Esophagus squamous epithelium (tissue), 5 donors: ENCODE results near the gene ATP2B2. TPM values are rescaled to one million over a fixed set of nuclear protein-coding genes. Genes with fewer than 3 reads are reported as not detected.

ENCODE experiments used
- DNase-seq: peaks from one replicate; lab custom pipeline; 2025; lab: John Stamatoyannopoulos, UW
- H3K27ac ChIP-seq, 4 donors: fragments of 200-600 bp; sonication (generic); one replicate each; pipeline ENCODE4 v1.5.1; 2016 to 2019; ENCODE audit warnings: mild to moderate bottlenecking in 1 of 4
- H3K27me3 ChIP-seq, 4 donors: fragments of 200-600 bp; sonication (generic); 1 replicate in 3 of 4; 2 replicates in 1 of 4; pipeline versions ENCODE4 v1.5.1 to v1.6.0; 2017 to 2021; ENCODE audit warnings: antibody characterized with exemption in 1 of 4
- H3K36me3 ChIP-seq, 3 donors: fragments of 200-600 bp; sonication (generic); one replicate each; pipeline ENCODE4 v1.5.1; 2016 to 2019
- H3K4me1 ChIP-seq, 3 donors: fragments of 200-600 bp; sonication (generic); one replicate each; pipeline ENCODE4 v1.5.1; 2017 to 2019
- H3K4me3 ChIP-seq, 4 donors: fragments of 200-600 bp; sonication (generic); 1 replicate in 3 of 4; 2 replicates in 1 of 4; pipeline ENCODE4 v1.5.1; 2016 to 2019; ENCODE audit warnings: mild to moderate bottlenecking in 2 of 4, moderate library complexity in 1 of 4
- H3K9me3 ChIP-seq, 3 donors: fragments of 200-600 bp; sonication (generic); one replicate each; pipeline ENCODE4 v1.5.1; 2016 to 2019
- POLR2A ChIP-seq, 4 donors: fragments of 450-650 bp; IDR thresholded peaks; one replicate each; pipeline ENCODE4 v1.6.1; 2017; ENCODE audit warnings: antibody characterized with exemption in 4 of 4, mild to moderate bottlenecking in 4 of 4, moderate library complexity in 3 of 4
- WGBS, 2 donors: methylation state at CpG; one replicate each; pipeline ENCODE4 v1.1.5; 2018; 5-methylcytosine and 5-hydroxymethylcytosine counted together
- intact Hi-C: fragments of 100-400 bp; cut with DNase I; formaldehyde crosslinking; loops from one replicate; pipeline ENCODE4 v1.15.0; 2022
- total RNA-seq, 4 donors: library from RNA; depleted of rRNA; stranded (reverse); fragments of >200 nt; gene quantifications; one replicate each; pipeline ENCODE4 v1.1.0, GENCODE V29; 2016
- TF ChIP-seq, protein P1 (sequence below), 6 experiments: fragments of 450-650 bp in 4 of 6; fragments of 200-600 bp in 2 of 6; sonication (generic) in 2 of 6; IDR thresholded peaks; one replicate each; pipeline ENCODE4 v1.5.1; 2016 to 2019; ENCODE audit warnings: antibody characterized with exemption in 6 of 6, mild to moderate bottlenecking in 4 of 6, moderate library complexity in 4 of 6
- donor health status: DM: yes; HTN: yes; CAD: no.

ATP2B2 gene
- total RNA-seq, 4 donors from 2014 or later = 0.31 to 0.57 (median 0.42) TPM

DNA sequence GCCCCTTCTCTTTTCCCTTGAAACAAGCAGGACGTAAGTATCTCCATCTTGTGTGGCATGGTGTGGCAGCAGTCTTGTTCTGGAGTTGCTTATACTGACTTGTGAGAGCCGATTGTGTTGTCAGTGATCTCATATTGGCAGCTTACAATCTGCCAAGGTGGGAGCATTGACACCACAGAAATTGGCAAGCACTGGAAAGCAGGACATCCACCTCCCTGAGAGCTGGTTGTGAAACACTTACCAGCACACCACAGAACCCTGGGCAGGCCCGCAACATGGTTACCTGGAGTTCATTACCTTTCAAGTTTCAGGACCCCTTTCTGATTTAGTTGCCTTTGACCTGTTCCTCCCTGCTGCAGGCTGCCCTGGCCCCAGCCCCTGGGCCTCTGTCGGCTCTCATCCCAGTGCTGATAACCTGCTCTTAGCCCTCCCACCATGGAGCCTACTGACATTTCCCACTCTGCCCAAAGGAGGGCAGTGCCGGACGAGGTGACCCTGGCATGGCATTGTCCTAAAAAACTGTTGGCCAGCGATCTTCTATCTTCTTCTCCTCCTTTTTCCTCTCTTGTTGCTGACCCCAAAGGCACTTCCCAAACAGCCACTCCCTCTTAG is 10.6 kb upstream of the ATP2B2 start:
- WGBS, 2 donors = 76 to 80% methylated on average over 7 of the region's 7 CpGs
- Histone ChIP-seq H3K9me3 (no peaks in the 10 kb centered on the region), H3K4me1 (peaks cover 0 to 13% (median 0%) of the 10 kb centered on the region in 3 donors), H3K36me3 (no peaks in the 10 kb centered on the region), H3K27me3 (peaks cover 0 to 26% (median 0%) of the 10 kb centered on the region in 4 donors), H3K4me3 (no peak overlapping the region), H3K27ac (no peak overlapping the region)
- no peak for TF ChIP-seq POLR2A (IDR thresholded peaks at IDR 0.05)
- TF ChIP-seq, protein P1, sequence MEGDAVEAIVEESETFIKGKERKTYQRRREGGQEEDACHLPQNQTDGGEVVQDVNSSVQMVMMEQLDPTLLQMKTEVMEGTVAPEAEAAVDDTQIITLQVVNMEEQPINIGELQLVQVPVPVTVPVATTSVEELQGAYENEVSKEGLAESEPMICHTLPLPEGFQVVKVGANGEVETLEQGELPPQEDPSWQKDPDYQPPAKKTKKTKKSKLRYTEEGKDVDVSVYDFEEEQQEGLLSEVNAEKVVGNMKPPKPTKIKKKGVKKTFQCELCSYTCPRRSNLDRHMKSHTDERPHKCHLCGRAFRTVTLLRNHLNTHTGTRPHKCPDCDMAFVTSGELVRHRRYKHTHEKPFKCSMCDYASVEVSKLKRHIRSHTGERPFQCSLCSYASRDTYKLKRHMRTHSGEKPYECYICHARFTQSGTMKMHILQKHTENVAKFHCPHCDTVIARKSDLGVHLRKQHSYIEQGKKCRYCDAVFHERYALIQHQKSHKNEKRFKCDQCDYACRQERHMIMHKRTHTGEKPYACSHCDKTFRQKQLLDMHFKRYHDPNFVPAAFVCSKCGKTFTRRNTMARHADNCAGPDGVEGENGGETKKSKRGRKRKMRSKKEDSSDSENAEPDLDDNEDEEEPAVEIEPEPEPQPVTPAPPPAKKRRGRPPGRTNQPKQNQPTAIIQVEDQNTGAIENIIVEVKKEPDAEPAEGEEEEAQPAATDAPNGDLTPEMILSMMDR (IDR thresholded peaks at IDR 0.05) = no peak
- intact Hi-C loops = no loop called here
- DNase-seq = no peak

DNA sequence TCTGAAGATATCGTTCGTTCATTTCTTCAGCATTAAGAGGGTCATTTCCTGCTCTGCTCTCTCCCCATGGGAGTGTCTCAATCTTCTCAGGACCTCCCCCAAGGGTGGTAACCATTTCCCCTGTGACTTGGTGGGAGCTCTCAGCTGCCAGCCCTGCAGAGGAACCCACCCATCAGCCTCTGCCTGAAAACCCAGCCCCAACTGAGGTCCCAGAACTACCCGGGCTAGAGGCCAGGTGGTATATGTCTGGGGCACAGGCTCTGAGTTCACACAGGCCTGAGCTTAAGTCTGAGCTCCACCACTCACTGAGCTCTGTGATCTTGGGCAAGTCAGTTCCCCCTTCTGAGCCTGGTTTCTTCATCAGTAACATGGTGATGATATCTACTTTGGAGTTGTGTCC is 10.0 kb upstream of the ATP2B2 start:
- Histone ChIP-seq H3K4me3 (no peak overlapping the region), H3K27me3 (peaks cover 0 to 22% (median 0%) of the 10 kb centered on the region in 4 donors), H3K27ac (no peak overlapping the region), H3K9me3 (no peaks in the 10 kb centered on the region), H3K36me3 (no peaks in the 10 kb centered on the region), H3K4me1 (peaks cover 0 to 13% (median 0%) of the 10 kb centered on the region in 3 donors)
- DNase-seq = no peak
- 45 to 66% methylated on average over 3 of the region's 3 CpGs for WGBS, 2 donors
- intact Hi-C loops = no loop called here
- TF ChIP-seq, protein P1 (IDR thresholded peaks at IDR 0.05) = no peak
- TF ChIP-seq POLR2A (IDR thresholded peaks at IDR 0.05) = no peak

DNA sequence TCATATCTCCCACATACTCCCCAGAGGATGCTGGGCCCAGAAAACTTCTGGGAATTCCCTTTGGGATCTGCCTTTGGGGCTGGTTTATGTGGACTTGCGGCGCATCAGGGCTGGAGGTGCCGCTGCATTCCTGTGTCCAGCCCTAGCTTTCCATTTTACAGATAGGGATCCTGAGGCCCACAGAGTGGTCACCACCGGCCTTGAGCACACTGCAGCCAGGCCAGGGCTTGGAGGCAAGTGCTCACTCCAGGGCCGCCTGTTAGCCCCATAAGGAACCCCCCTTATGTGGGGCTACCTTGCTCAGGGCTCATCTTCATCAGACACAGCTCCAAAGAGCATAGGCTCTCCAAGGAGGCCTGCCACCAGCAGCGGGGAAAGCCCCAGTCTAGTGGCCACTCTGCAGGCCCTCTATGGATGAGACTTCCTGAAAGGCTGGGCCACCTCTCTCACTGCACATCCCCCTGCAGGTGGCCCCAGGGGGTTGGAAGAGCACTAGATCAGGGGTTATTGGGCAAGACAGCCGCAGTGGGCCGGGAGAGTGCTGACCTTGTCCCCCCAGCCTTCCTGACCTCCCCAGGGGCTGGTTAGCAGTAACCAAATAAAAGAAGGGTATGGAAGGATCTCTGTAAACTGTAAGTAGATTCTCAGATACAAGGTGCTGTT is 9.2 kb upstream of the ATP2B2 start:
- H3K4me3 ChIP-seq = no peak overlapping the region
- no peak for DNase-seq
- TF ChIP-seq, protein P1 (IDR thresholded peaks at IDR 0.05) = no peak
- no peak for TF ChIP-seq POLR2A (IDR thresholded peaks at IDR 0.05)
- H3K27me3 ChIP-seq = peaks cover 0 to 16% (median 0%) of the 10 kb centered on the region in 4 donors
- H3K4me1 ChIP-seq = peaks cover 0 to 13% (median 0%) of the 10 kb centered on the region in 3 donors
- H3K36me3 ChIP-seq = no peaks in the 10 kb centered on the region
- H3K27ac ChIP-seq = no peak overlapping the region
- intact Hi-C loops = no loop called here
- no peaks in the 10 kb centered on the region for H3K9me3 ChIP-seq
- 72 to 90% methylated on average over 3 to 4 of the region's 8 CpGs for WGBS, 2 donors

DNA sequence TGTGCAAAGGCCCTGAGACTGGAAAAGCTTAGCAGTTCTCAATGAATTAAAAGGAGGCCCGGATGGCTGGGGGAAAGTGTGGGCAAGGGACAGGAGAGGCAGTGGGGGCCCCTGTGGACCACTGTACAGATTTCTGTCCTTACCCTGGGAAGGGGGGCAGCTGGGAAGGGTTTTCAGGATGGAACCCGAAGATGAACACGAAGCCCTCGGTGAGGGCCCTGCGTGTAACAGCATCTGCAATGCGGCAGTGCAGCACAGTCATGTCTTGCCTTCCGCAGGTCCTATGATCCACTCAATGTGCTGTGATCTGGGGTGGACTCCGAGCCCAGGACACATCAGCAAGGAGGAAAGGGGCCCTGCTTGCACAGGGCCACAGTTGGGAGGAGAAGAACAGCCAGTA is 7.9 kb upstream of the ATP2B2 start:
- TF ChIP-seq, protein P1 (IDR thresholded peaks at IDR 0.05) = no peak
- TF ChIP-seq POLR2A (IDR thresholded peaks at IDR 0.05) = no peak

DNA sequence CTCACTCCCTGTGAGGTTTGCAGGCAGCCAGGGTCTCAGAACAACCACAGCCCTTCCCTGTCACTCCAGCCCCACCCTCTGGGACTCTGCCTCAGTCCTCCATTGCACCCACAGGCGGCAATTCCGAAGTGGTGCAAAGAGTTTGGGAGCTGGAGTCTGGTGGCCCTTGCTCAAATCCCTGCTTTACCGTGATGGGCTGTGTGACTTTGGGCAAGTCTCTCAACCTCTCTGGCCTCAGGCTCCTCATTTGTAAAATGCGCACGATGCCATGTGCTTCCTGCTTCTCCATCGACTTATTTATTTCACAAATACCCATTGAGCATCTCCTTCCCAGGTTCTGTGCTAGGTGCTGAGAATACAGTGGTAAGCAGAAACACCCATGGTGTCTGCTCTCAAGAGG is 7.3 kb upstream of the ATP2B2 start:
- Histone ChIP-seq H3K27me3 (peaks cover 0 to 15% (median 0%) of the 10 kb centered on the region in 4 donors), H3K36me3 (no peaks in the 10 kb centered on the region), H3K4me3 (no peak overlapping the region), H3K9me3 (no peaks in the 10 kb centered on the region), H3K27ac (no peak overlapping the region), H3K4me1 (peaks cover 0 to 13% (median 0%) of the 10 kb centered on the region in 3 donors)
- intact Hi-C loops = no loop called here
- 74 to 87% methylated on average over 4 of the region's 6 CpGs for WGBS, 2 donors
- DNase-seq = no peak
- TF ChIP-seq POLR2A (IDR thresholded peaks at IDR 0.05) = no peak
- TF ChIP-seq, protein P1 (IDR thresholded peaks at IDR 0.05) = no peak

More for the DNA sequence above, 7.9 kb upstream of the ATP2B2 start:
- Histone ChIP-seq H3K4me3 (no peak overlapping the region), H3K9me3 (no peaks in the 10 kb centered on the region), H3K27me3 (peaks cover 0 to 15% (median 0%) of the 10 kb centered on the region in 4 donors), H3K27ac (no peak overlapping the region), H3K36me3 (no peaks in the 10 kb centered on the region), H3K4me1 (peaks cover 0 to 13% (median 0%) of the 10 kb centered on the region in 3 donors)
- no peak for DNase-seq
- WGBS, 2 donors = 87 to 95% methylated on average over 7 to 8 of the region's 8 CpGs
- intact Hi-C loops = no loop called here
